NCI-H1930 (cell line): ENCODE measurements around the gene SSTR1.
"Not testable (repeated sequence)": the region's sequence is repeated elsewhere in the genome, so short reads cannot be mapped to it uniquely, and the experiment has no call there.

Source experiments
- DNase-seq, 2 experiments: peaks; one replicate each; lab custom pipeline; 2025; lab: John Stamatoyannopoulos, UW

SSTR1 gene

GRCh38 chr14:38207736-38208617 is at the start of gene SSTR1:
SSTR1 (plus strand) TSS chr14:38207904; CDS start chr14:38209390, 1,486 bp downstream.
- no peak for DNase-seq

GRCh38 chr14:38158468-38158867 is 49.2 kb upstream of the SSTR1 start:
- no peak for DNase-seq

GRCh38 chr14:38168416-38168815 is 39.3 kb upstream of the SSTR1 start:
- DNase-seq = no peak

- no peak for DNase-seq
Observed at GRCh38 chr14:38171197-38171596, 36.5 kb upstream of the SSTR1 start.

- DNase-seq = no peak
Observed at GRCh38 chr14:38174711-38175110, 33.0 kb upstream of the SSTR1 start.

GRCh38 chr14:38175658-38176057 is 32.0 kb upstream of the SSTR1 start:
- DNase-seq = no peak

- no peak for DNase-seq
Observed at GRCh38 chr14:38176379-38176778, 31.3 kb upstream of the SSTR1 start.

- DNase-seq = no peak
Observed at GRCh38 chr14:38184132-38184531, 23.6 kb upstream of the SSTR1 start.

GRCh38 chr14:38185671-38186070 is 22.0 kb upstream of the SSTR1 start:
- no peak for DNase-seq

GRCh38 chr14:38186216-38186615 is 21.5 kb upstream of the SSTR1 start:
- no peak for DNase-seq

- DNase-seq = no peak
Observed at GRCh38 chr14:38187528-38187927, 20.2 kb upstream of the SSTR1 start.

- no peak for DNase-seq
Observed at GRCh38 chr14:38189930-38190726, 17.6 kb upstream of the SSTR1 start.

- DNase-seq = not testable (repeated sequence)
Observed at GRCh38 chr14:38190846-38191245, 16.9 kb upstream of the SSTR1 start.

GRCh38 chr14:38191491-38191890 is 16.2 kb upstream of the SSTR1 start:
- not testable (repeated sequence) for DNase-seq

GRCh38 chr14:38197001-38197783 is 10.5 kb upstream of the SSTR1 start:
- no peak for DNase-seq

- no peak for DNase-seq
Observed at GRCh38 chr14:38197784-38198335, 9.8 kb upstream of the SSTR1 start.

GRCh38 chr14:38198425-38198824 is 9.3 kb upstream of the SSTR1 start:
- DNase-seq = no peak

- no peak for DNase-seq
Observed at GRCh38 chr14:38199076-38199475, 8.6 kb upstream of the SSTR1 start.

GRCh38 chr14:38199739-38200138 is 8.0 kb upstream of the SSTR1 start:
- no peak for DNase-seq

- no peak for DNase-seq
Observed at GRCh38 chr14:38201137-38201828, 6.4 kb upstream of the SSTR1 start.

- DNase-seq = no peak
Observed at GRCh38 chr14:38202444-38203191, 5.1 kb upstream of the SSTR1 start.
